ENCODE data around the gene ZNG1A.
"Not testable (repeated sequence)": the region's sequence is repeated elsewhere in the genome, so short reads cannot be mapped to it uniquely, and the experiment has no call there.

ZNG1A gene

GRCh38 chr9:98775-99174, 80.1 kb downstream of the ZNG1A start:
- not testable (repeated sequence) for DNase-seq (ENCODE audit: low read depth, low spot score)

- not testable (repeated sequence) for DNase-seq (ENCODE audit: low read depth, low spot score)
Measured at GRCh38 chr9:94992-95391, 83.9 kb downstream of the ZNG1A start.

GRCh38 chr9:94323-94722, 84.5 kb downstream of the ZNG1A start:
- not testable (repeated sequence) for DNase-seq (ENCODE audit: low read depth, low spot score)

- DNase-seq (ENCODE audit: low read depth, low spot score), result not testable (repeated sequence)
Measured at GRCh38 chr9:93909-94308, 84.9 kb downstream of the ZNG1A start.

GRCh38 chr9:90851-91250, 88.0 kb downstream of the ZNG1A start:
- DNase-seq (ENCODE audit: low read depth, low spot score), result not testable (repeated sequence)

GRCh38 chr9:88396-89037, 90.3 kb downstream of the ZNG1A start:
- DNase-seq (ENCODE audit: low read depth, low spot score), result not testable (repeated sequence)

GRCh38 chr9:87860-88259, 91.0 kb downstream of the ZNG1A start:
- not testable (repeated sequence) for DNase-seq (ENCODE audit: low read depth, low spot score)

GRCh38 chr9:87105-87504, 91.8 kb downstream of the ZNG1A start:
- DNase-seq (ENCODE audit: low read depth, low spot score), result not testable (repeated sequence)

- DNase-seq (ENCODE audit: low read depth, low spot score), result not testable (repeated sequence)
Measured at GRCh38 chr9:86697-87096, 92.2 kb downstream of the ZNG1A start.

GRCh38 chr9:82932-83689, 95.7 kb downstream of the ZNG1A start:
- not testable (repeated sequence) for DNase-seq (ENCODE audit: low read depth, low spot score)

- not testable (repeated sequence) for DNase-seq (ENCODE audit: low read depth, low spot score)
Measured at GRCh38 chr9:78333-78732, 100.5 kb downstream of the ZNG1A start.

GRCh38 chr9:76389-76788, 102.5 kb downstream of the ZNG1A start:
- not testable (repeated sequence) for DNase-seq (ENCODE audit: low read depth, low spot score)

GRCh38 chr9:73900-74525, 104.8 kb downstream of the ZNG1A start:
- DNase-seq (ENCODE audit: low read depth, low spot score), result not testable (repeated sequence)

- not testable (repeated sequence) for DNase-seq (ENCODE audit: low read depth, low spot score)
Measured at GRCh38 chr9:73076-73899, 105.6 kb downstream of the ZNG1A start.
